ENCODE measurements around the gene DNMT3A. TPM values are rescaled to one million over a fixed set of nuclear protein-coding genes. Genes with fewer than 3 reads are reported as not detected.

The DNMT3A gene
- total and polyA plus RNA-seq, 2 experiments from 2014 or later: 47.2 to 80.4 TPM

DNA sequence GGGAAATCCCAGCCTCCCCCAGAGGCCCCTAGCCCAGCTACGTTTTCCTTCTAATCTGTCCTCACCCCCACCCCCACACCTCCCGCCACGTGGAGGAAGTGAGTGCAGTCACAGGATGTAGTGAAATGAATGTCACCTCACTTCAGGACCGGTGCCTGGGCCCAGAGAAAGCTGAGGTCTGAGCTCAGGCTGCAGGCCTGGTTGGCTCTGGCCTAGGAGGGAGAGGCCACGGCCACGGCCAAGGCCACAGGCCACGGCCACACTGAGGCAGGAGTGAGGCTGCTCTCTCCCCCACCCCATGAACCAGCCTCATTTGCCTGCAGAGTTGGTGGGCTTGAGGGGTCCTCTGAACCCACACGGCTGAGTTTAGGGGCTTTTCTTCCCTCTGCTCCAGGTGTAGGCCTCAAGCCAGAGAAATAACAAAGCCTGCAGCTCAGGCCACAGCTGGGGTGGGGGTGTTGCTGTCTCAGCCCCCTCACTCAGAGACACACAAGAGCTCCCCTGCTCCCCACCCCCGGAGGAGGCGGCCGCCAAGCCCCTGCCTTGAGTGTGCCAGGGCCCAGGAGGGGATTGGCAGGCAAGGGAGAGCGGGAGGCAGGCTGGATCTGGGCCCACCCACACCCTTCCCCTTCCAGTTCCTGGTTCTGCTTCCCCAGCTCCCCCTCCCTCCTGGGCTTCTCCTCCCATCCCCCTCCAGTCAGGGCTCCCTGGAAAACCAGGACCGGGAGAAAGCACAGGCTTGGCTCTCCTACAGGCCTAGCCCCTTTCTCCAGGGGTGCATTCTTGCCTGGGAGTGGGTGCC lies 27.0 kb downstream of the DNMT3A start:
- peak; percentile 73 for ATAC-seq
- H3K4me1 Mint-ChIP-seq: peaks cover 58% of the 10 kb centered on the region
- DNase-seq (ENCODE audit: low spot score): peak; percentile 93

DNA sequence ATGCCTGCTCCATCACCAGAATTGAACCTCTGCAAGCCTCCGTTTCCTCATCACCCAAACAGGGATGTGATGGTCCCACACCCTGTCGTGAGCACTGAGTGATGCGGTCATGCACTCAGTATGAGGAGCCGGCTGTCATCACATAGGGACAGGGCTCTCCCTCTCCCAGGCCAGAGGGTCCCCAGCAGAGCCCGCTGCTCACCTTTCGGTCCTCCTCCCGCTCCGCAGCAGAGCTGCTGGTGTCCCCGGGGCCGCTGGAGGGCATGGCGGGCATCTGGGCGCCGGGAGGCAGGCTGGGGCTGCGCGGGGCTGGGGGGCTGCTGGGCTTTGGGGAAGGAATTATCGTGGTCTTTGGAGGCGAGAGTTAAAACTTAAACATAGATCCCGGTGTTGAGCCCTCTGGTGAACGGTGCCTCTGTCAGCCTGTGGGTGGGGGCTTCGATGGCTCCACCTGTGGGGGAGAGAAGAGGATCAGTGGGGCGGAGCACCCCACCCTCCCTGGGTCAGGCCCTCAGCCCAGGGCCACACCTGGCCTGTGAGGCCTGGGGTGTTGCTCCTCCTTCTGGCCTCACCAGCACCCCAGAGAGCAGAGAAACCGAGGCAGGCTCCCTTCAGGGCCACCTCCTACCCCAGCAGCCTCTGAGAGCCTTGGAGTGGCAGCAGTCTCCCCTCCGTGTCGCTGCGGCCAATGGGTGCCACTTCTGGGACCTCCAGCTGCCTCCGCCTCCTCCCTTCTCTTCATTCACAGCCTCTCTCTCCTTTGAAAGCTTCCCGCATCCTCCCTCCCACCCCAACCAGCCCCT lies 27.8 kb downstream of the DNMT3A start:
- peaks cover 45% of the 10 kb centered on the region for H3K4me1 ChIP-seq (ENCODE audit: insufficient read depth)
- H3K36me3 ChIP-seq (ENCODE audit: insufficient read depth): no peaks in the 10 kb centered on the region
- peak overlapping the region; percentile 84 for H3K27ac ChIP-seq (ENCODE audit: low read depth)
- no peaks in the 10 kb centered on the region for H3K27me3 ChIP-seq (ENCODE audit: insufficient read depth)
- H4K20me1 ChIP-seq (replicated peaks; ENCODE audit: insufficient read depth): no peaks in the 10 kb centered on the region
- no peak overlapping the region for H2AFZ ChIP-seq
- Mint-ChIP-seq H3K27me3 (ENCODE audit: insufficient read depth, low read depth, poor library complexity) (peaks cover 12% of the 10 kb centered on the region), H3K9me3 (no peaks in the 10 kb centered on the region; the same call in 2 of the 3 replicates), H3K4me1 (peaks cover 64% of the 10 kb centered on the region), H3K36me3 (ENCODE audit: low read depth) (no peaks in the 10 kb centered on the region; the same call in 2 of the 3 replicates), H3K4me3 (no peak overlapping the region), H3K27ac (0 out of 2 replicates have a peak overlapping the region, but pooled peaks have one; percentile 52)
- DNase-seq (ENCODE audit: low spot score) (no peak), ATAC-seq (no peak)
- 0 out of 2 replicates have a peak, but pooled peaks cover 19% of the 10 kb centered on the region for H3F3A ChIP-seq (replicated peaks; ENCODE audit: low read depth)
- H3K4me2 ChIP-seq: peak overlapping the region; percentile 71; the same call in 1 of the 2 replicates
- H3K9me2 ChIP-seq (ENCODE audit: insufficient read depth): no peaks in the 10 kb centered on the region
- no peak overlapping the region for H3K4me3 ChIP-seq
- H3K79me2 ChIP-seq (replicated peaks; ENCODE audit: insufficient read depth): no peaks in the 10 kb centered on the region
- no peak for TF ChIP-seq POLR2AphosphoS5 (IDR thresholded peaks at IDR 0.05; ENCODE audit: low read depth)
- TF ChIP-seq JUNB (IDR thresholded peaks at IDR 0.05; ENCODE audit: unreplicated experiment): no peak
- no peak for TF ChIP-seq NANOG (IDR thresholded peaks at IDR 0.05; ENCODE audit: borderline replicate concordance)
- TF ChIP-seq CREB1 (CRISPR knock-in tag; IDR thresholded peaks at IDR 0.05; ENCODE audit: low read depth): no peak
- no peak for TF ChIP-seq EZH2 (IDR thresholded peaks at IDR 0.05; ENCODE audit: low read depth, unreplicated experiment)
- TF ChIP-seq, protein P1, sequence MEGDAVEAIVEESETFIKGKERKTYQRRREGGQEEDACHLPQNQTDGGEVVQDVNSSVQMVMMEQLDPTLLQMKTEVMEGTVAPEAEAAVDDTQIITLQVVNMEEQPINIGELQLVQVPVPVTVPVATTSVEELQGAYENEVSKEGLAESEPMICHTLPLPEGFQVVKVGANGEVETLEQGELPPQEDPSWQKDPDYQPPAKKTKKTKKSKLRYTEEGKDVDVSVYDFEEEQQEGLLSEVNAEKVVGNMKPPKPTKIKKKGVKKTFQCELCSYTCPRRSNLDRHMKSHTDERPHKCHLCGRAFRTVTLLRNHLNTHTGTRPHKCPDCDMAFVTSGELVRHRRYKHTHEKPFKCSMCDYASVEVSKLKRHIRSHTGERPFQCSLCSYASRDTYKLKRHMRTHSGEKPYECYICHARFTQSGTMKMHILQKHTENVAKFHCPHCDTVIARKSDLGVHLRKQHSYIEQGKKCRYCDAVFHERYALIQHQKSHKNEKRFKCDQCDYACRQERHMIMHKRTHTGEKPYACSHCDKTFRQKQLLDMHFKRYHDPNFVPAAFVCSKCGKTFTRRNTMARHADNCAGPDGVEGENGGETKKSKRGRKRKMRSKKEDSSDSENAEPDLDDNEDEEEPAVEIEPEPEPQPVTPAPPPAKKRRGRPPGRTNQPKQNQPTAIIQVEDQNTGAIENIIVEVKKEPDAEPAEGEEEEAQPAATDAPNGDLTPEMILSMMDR (conservative IDR thresholded peaks at IDR 0.05; ENCODE audit: low read depth in 2 of 2): no peak
- TF ChIP-seq STAT1 (IDR thresholded peaks at IDR 0.05; ENCODE audit: unreplicated experiment): no peak
- no peak for TF ChIP-seq ZNF114 (CRISPR knock-in tag; IDR thresholded peaks at IDR 0.05)
- TF ChIP-seq ZNF331 (CRISPR knock-in tag; IDR thresholded peaks at IDR 0.05; ENCODE audit: low read depth): no peak
- TF ChIP-seq, protein P2, sequence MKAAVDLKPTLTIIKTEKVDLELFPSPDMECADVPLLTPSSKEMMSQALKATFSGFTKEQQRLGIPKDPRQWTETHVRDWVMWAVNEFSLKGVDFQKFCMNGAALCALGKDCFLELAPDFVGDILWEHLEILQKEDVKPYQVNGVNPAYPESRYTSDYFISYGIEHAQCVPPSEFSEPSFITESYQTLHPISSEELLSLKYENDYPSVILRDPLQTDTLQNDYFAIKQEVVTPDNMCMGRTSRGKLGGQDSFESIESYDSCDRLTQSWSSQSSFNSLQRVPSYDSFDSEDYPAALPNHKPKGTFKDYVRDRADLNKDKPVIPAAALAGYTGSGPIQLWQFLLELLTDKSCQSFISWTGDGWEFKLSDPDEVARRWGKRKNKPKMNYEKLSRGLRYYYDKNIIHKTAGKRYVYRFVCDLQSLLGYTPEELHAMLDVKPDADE (IDR thresholded peaks at IDR 0.05): no peak
- TF ChIP-seq, protein P3, sequence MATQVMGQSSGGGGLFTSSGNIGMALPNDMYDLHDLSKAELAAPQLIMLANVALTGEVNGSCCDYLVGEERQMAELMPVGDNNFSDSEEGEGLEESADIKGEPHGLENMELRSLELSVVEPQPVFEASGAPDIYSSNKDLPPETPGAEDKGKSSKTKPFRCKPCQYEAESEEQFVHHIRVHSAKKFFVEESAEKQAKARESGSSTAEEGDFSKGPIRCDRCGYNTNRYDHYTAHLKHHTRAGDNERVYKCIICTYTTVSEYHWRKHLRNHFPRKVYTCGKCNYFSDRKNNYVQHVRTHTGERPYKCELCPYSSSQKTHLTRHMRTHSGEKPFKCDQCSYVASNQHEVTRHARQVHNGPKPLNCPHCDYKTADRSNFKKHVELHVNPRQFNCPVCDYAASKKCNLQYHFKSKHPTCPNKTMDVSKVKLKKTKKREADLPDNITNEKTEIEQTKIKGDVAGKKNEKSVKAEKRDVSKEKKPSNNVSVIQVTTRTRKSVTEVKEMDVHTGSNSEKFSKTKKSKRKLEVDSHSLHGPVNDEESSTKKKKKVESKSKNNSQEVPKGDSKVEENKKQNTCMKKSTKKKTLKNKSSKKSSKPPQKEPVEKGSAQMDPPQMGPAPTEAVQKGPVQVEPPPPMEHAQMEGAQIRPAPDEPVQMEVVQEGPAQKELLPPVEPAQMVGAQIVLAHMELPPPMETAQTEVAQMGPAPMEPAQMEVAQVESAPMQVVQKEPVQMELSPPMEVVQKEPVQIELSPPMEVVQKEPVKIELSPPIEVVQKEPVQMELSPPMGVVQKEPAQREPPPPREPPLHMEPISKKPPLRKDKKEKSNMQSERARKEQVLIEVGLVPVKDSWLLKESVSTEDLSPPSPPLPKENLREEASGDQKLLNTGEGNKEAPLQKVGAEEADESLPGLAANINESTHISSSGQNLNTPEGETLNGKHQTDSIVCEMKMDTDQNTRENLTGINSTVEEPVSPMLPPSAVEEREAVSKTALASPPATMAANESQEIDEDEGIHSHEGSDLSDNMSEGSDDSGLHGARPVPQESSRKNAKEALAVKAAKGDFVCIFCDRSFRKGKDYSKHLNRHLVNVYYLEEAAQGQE (IDR thresholded peaks at IDR 0.05; ENCODE audit: unreplicated experiment): no peak

More for the DNA sequence above, 27.0 kb downstream of the DNMT3A start:
- H3K4me1 ChIP-seq (ENCODE audit: insufficient read depth): peaks cover 45% of the 10 kb centered on the region
- peak overlapping the region; percentile 90 for H2AFZ ChIP-seq
- H3K4me3 ChIP-seq: 0 out of 2 replicates have a peak overlapping the region, but pooled peaks have one; percentile 28
- no peaks in the 10 kb centered on the region for H4K20me1 ChIP-seq (replicated peaks; ENCODE audit: insufficient read depth)
- no peaks in the 10 kb centered on the region for H3K79me2 ChIP-seq (replicated peaks; ENCODE audit: insufficient read depth)
- no peaks in the 10 kb centered on the region for H3K9me2 ChIP-seq (ENCODE audit: insufficient read depth)
- no peak overlapping the region for H3K4me3 Mint-ChIP-seq
- peak overlapping the region; percentile 71; the same call in 1 of the 2 replicates for H3K4me2 ChIP-seq
- peak overlapping the region; percentile 52 for H3K27ac Mint-ChIP-seq
- H3K27me3 ChIP-seq (ENCODE audit: insufficient read depth): no peaks in the 10 kb centered on the region
- H3F3A ChIP-seq (replicated peaks; ENCODE audit: low read depth): 0 out of 2 replicates have a peak, but pooled peaks cover 19% of the 10 kb centered on the region
- peak overlapping the region; percentile 84 for H3K27ac ChIP-seq (ENCODE audit: low read depth)
- no peaks in the 10 kb centered on the region for H3K36me3 ChIP-seq (ENCODE audit: insufficient read depth)
- peaks cover 12% of the 10 kb centered on the region for H3K27me3 Mint-ChIP-seq (ENCODE audit: insufficient read depth, low read depth, poor library complexity)
- H3K36me3 Mint-ChIP-seq (ENCODE audit: low read depth): no peaks in the 10 kb centered on the region; the same call in 2 of the 3 replicates
- peak; percentile 18; the same call in 1 of the 2 replicates for TF ChIP-seq POLR2AphosphoS5 (IDR thresholded peaks at IDR 0.05; ENCODE audit: low read depth)
- peak; percentile 23 for TF ChIP-seq STAT1 (IDR thresholded peaks at IDR 0.05; ENCODE audit: unreplicated experiment)
- no peak for TF ChIP-seq JUNB (IDR thresholded peaks at IDR 0.05; ENCODE audit: unreplicated experiment)
- TF ChIP-seq, protein P2 (IDR thresholded peaks at IDR 0.05): no peak
- no peak for TF ChIP-seq ZNF331 (CRISPR knock-in tag; IDR thresholded peaks at IDR 0.05; ENCODE audit: low read depth)
- H3K9me3 Mint-ChIP-seq: no peaks in the 10 kb centered on the region; the same call in 2 of the 3 replicates

Data from GM23338 (cell line).